RWPE1 (cell line): Measurements from ENCODE around the gene ARFGEF2.
"Not testable (repeated sequence)": the region's sequence is repeated elsewhere in the genome, so short reads cannot be mapped to it uniquely, and the experiment has no call there.

Experiments used
- CTCF ChIA-PET: fragments of 350-600 bp; sonication (Branson Sonifier 250); formaldehyde crosslinking; extraction: SDS; loops from one replicate; lab custom pipeline; 2021; lab: Yijun Ruan, JAX
- POLR2A ChIA-PET: fragments of 400-600 bp; formaldehyde crosslinking; extraction: SDS; loops from one replicate; lab custom pipeline; 2020; ENCODE audit warnings: antibody characterized with exemption; ENCODE audit not compliant: low non-redundant PET; lab: Yijun Ruan, JAX
- DNase-seq: peaks from one replicate; pipeline ENCODE4 v3.0.0; 2012; ENCODE audit warnings: low spot score
- H3K27ac ChIP-seq: fragments of 450-650 bp; 2 replicates; pipeline ENCODE4 v1.5.1; 2017
- CTCF ChIP-seq: fragments of 450-650 bp; conservative IDR thresholded peaks from 2 replicates; pipeline ENCODE4 v1.5.1; 2017; ENCODE audit warnings: low read depth, mild to moderate bottlenecking

Gene ARFGEF2

GRCh38 chr20:49054056-49054643, 132.6 kb downstream of the ARFGEF2 start:
- CTCF ChIA-PET = interaction anchor here (0.6 kb wide), 1 partner anchor 79 kb away, joined by 4 read pairs; no protein-coding TSS in a partner anchor
- POLR2A ChIA-PET = no interaction called here
- no peak for TF ChIP-seq CTCF

GRCh38 chr20:49063279-49063678, 141.8 kb downstream of the ARFGEF2 start:
- CTCF ChIA-PET = interaction anchor here (0.8 kb wide), 1 partner anchor 12 kb away, joined by 3 read pairs; no protein-coding TSS in a partner anchor
- DNase-seq = no peak
- POLR2A ChIA-PET = no interaction called here
- no peak overlapping the region for H3K27ac ChIP-seq
- no peak for TF ChIP-seq CTCF

More at GRCh38 chr20:49054056-49054643, 132.6 kb downstream of the ARFGEF2 start:
- H3K27ac ChIP-seq = no peak overlapping the region
- DNase-seq = no peak

GRCh38 chr20:49074521-49074920, 153.0 kb downstream of the ARFGEF2 start:
- no peak overlapping the region for H3K27ac ChIP-seq
- TF ChIP-seq CTCF = no peak
- ChIA-PET CTCF (interaction anchor here (1.6 kb wide), 1 partner anchor 11 kb away, joined by 3 read pairs; no protein-coding TSS in a partner anchor), POLR2A (no interaction called here)
- DNase-seq = no peak

- no peak for DNase-seq
- ChIA-PET CTCF (interaction anchor here (0.5 to 0.6 kb wide), 2 partner anchors 36 to 38 kb away, joined by 3 read pairs; no protein-coding TSS in a partner anchor), POLR2A (no interaction called here)
- no peak for TF ChIP-seq CTCF
- no peak overlapping the region for H3K27ac ChIP-seq
These were observed 156.8 kb downstream of the ARFGEF2 start for GRCh38 chr20:49078310-49078709.

GRCh38 chr20:49082295-49082694, 160.8 kb downstream of the ARFGEF2 start:
- DNase-seq, POLR2A ChIA-PET, H3K27ac ChIP-seq: not testable (repeated sequence)
- CTCF ChIA-PET = interaction anchor here (0.6 kb wide), 2 partner anchors 11 to 1411 kb away, joined by 3 to 6 read pairs; no protein-coding TSS in a partner anchor
